OCI-LY3 (cell line): ENCODE data around the gene CCDC80.

Source experiments
- CTCF ChIP-seq: fragments of 200-600, 300-600 bp; sonication (generic); IDR thresholded peaks from 2 replicates; pipeline ENCODE4 v1.5.1; 2014; ENCODE audit warnings: antibody characterized with exemption, low read length, low read depth
- EZH2phosphoT487 ChIP-seq: fragments of 200-600 bp; shearing (Covaris generic); IDR thresholded peaks from 2 replicates; pipeline ENCODE4 v1.6.1; 2018; ENCODE audit warnings: antibody characterized with exemption, mixed run types, low read depth

GRCh38 chr3:112627919-112628466, 12.9 kb downstream of the CCDC80 start:
- TF ChIP-seq CTCF, result no peak
- TF ChIP-seq EZH2phosphoT487, result no peak
